CD8-positive, alpha-beta memory T cell (primary cell): Measurements from ENCODE around the gene CEND1. TPM values are rescaled to one million over a fixed set of nuclear protein-coding genes. Genes with fewer than 3 reads are reported as not detected.

Experiments
- CTCF ChIA-PET: fragments of 350-600 bp; sonication (Branson Sonifier 250); formaldehyde crosslinking; loops from one replicate; lab custom pipeline; 2021; ENCODE audit warnings: antibody characterized with exemption; lab: Charles Lee
- POLR2A ChIA-PET: fragments of 350-600 bp; sonication (Branson Sonifier 250); formaldehyde crosslinking; loops from one replicate; lab custom pipeline; 2021; ENCODE audit warnings: antibody characterized with exemption; lab: Charles Lee
- DNase-seq, 5 donors: peaks; one replicate each; pipeline versions ENCODE4 v3.0.0 to v3.0.0-alpha.2; 2020 to 2022; ENCODE audit warnings: mixed read lengths in 1 of 5
- H3K27ac ChIP-seq: one replicate; pipeline ENCODE4 v1.7.0; 2013; ENCODE audit warnings: low read depth, mild to moderate bottlenecking, low read length, moderate library complexity
- H3K27me3 ChIP-seq: 2 replicates; pipeline ENCODE4 v1.7.0; 2013; ENCODE audit warnings: low read length, mild to moderate bottlenecking; ENCODE audit not compliant: insufficient read depth, poor library complexity, severe bottlenecking
- H3K36me3 ChIP-seq: 2 replicates; pipeline ENCODE4 v1.7.0; 2013; ENCODE audit warnings: mild to moderate bottlenecking, low read length, moderate library complexity; ENCODE audit not compliant: insufficient read depth
- H3K4me1 ChIP-seq: 2 replicates; pipeline ENCODE4 v1.7.0; 2013; ENCODE audit warnings: mild to moderate bottlenecking, low read length, moderate library complexity; ENCODE audit not compliant: insufficient read depth
- H3K4me3 ChIP-seq: 2 replicates; pipeline ENCODE4 v1.7.0; 2013; ENCODE audit warnings: mild to moderate bottlenecking, low read length
- H3K9me3 ChIP-seq: 2 replicates; pipeline ENCODE4 v1.7.0; 2013; ENCODE audit warnings: mild to moderate bottlenecking, low read length
- H3K27ac Mint-ChIP-seq, 8 donors: one replicate each; pipeline ENCODE4 v1.8.0; 2020 to 2021; ENCODE audit warnings: mixed read lengths in 8 of 8, mild to moderate bottlenecking in 6 of 8, inconsistent platforms in 3 of 8, moderate library complexity in 3 of 8
- H3K27me3 Mint-ChIP-seq, 2 donors: one replicate each; pipeline ENCODE4 v1.8.0; 2020 to 2021; ENCODE audit warnings: mixed read lengths in 2 of 2, mild to moderate bottlenecking in 1 of 2, moderate library complexity in 1 of 2
- H3K36me3 Mint-ChIP-seq, 3 donors: one replicate each; pipeline ENCODE4 v1.8.0; 2020 to 2021; ENCODE audit warnings: mixed read lengths in 3 of 3, inconsistent platforms in 1 of 3, mild to moderate bottlenecking in 1 of 3
- H3K4me1 Mint-ChIP-seq, 3 donors: one replicate each; pipeline ENCODE4 v1.8.0; 2020 to 2021; ENCODE audit warnings: mixed read lengths in 3 of 3, inconsistent platforms in 1 of 3, mild to moderate bottlenecking in 1 of 3
- H3K4me3 Mint-ChIP-seq, 7 donors: one replicate each; pipeline ENCODE4 v1.8.0; 2020 to 2021; ENCODE audit warnings: mixed read lengths in 7 of 7, mild to moderate bottlenecking in 6 of 7, moderate library complexity in 4 of 7, inconsistent platforms in 2 of 7
- H3K9me3 Mint-ChIP-seq, 5 donors: one replicate each; pipeline ENCODE4 v1.8.0; 2020 to 2022; ENCODE audit warnings: mixed read lengths in 5 of 5, mild to moderate bottlenecking in 3 of 5, moderate library complexity in 2 of 5, inconsistent platforms in 1 of 5
- polyA plus RNA-seq: library from polyadenylated mRNA; unstranded; fragments of 300-500 nt; fragmentation: Illumina TruSeq; gene quantifications from one replicate; pipeline ENCODE4 v1.2.3, GENCODE V29; 2021
- total RNA-seq, 2 experiments: library from RNA; stranded (reverse); gene quantifications; one replicate each; pipeline ENCODE4 v1.2.3, GENCODE V29; 2021

CEND1 gene
- total and polyA plus RNA-seq, 3 experiments from 2014 or later, result 0.13 to 2.6 (median 2.1) TPM

DNA sequence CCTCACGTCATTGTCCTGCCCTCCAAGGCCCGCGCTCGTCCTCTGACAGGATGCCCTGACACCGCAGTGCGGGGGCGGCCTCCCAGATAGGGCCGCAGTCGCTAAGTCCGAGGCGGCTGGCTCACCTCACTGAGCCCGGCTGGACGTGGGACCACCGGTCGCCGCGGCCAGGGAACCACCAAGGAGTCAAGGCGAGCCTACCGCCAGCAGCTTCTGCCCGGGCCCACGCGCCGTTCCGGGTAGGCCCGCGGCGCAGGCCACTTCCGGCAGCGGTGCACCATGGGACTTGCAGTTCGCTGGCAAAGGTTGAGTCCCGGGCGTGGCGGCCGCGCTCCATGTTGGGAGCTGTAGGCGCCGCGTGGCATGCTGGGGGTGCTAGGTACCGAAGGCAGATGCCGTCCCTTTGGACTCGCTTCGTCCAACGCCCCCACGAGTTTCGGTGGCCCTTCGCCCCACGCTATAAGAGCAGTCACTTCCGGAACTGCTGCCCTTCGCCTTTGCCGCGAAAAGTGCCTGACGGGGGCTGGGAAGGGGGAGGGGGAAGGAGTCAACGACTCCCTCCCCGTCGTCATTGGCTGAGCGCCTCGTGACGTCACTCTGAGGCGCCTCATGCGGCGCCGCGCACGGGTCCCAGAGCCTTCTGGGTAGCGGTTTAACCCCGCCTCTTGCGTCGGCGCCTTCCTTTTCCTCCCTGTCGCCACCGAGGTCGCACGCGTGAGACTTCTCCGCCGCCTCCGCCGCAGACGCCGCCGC, 19.6 kb upstream of the CEND1 start, which contains the start of gene RPLP2:
Gene RPLP2 (plus strand): TSS at position 681 of the 753 bp plus-strand sequence. CDS start 268 bp downstream, outside the sequence.
- POLR2A ChIA-PET, result interaction anchor here (0.6 to 2.0 kb wide), 10 partner anchors 10 to 602 kb away, joined by 3 to 38 read pairs (median 4); partner anchors contain the start of genes BET1L, CD151, HRAS and PNPLA2
- CTCF ChIA-PET, result interaction anchor here (1.4 to 1.6 kb wide), 2 partner anchors 10 to 13 kb away, joined by 4 to 5 read pairs; no protein-coding TSS in a partner anchor
- peaks cover 0 to 38% (median 2%) of the 10 kb centered on the region in 3 donors for H3K36me3 Mint-ChIP-seq

DNA sequence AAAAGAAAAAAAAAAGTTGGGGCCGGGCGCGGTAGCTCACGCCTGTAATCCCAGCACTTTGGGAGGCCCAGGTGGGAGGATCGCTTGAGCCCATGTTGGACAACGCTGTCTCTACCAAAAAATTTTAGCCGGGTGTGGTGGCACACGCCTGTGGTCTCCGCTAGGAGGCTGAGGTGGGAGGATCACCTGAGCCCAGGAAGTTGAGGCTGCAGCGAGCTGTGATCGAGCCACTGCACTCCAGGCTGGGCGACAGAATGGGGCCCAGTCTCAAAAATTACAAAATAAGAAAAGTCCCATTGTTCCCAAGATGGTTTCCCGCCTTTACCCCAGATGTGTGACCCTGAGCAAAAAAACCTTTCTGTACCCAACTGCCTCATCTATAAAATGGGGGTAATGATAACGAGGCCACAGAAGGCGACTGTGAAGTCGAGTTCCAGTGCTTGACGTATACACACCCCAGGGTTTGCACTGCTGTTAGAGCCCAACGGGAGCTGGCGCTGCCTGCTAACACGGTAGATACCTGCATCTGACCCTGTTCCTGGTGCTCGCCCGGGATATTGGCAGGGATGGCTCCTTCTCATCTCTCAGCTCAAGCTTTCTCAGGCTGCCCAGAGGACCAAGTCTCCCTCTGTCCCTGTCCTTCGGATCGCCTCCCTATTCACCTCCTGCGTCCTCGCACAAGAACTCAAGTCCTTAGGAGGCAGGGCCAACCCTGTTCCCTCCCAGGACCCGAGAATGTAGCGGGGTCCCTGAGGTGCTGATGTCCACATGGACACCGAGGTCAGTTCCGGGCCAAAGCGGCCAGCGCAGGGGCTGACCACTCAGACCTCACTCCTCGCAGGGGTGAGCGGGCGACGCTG, 18.8 kb upstream of the CEND1 start:
- H3K4me3 ChIP-seq, result peak overlapping the region; percentile 100
- H3K27ac Mint-ChIP-seq, result peak overlapping the region; percentile 92 to 100 (median 98)
- no peaks in the 10 kb centered on the region for H3K9me3 Mint-ChIP-seq
- peak in 3 of 5 donors; percentile 50 to 75 (median 51) for DNase-seq
- H3K36me3 ChIP-seq, result peaks cover 20% of the 10 kb centered on the region
- CTCF ChIA-PET, result interaction anchor here (1.4 to 1.6 kb wide), 2 partner anchors 11 to 14 kb away, joined by 4 to 5 read pairs; no protein-coding TSS in a partner anchor
- peaks cover 33 to 59% (median 34%) of the 10 kb centered on the region in 3 donors for H3K4me1 Mint-ChIP-seq
- no peaks in the 10 kb centered on the region for H3K27me3 Mint-ChIP-seq
- POLR2A ChIA-PET, result interaction anchor here (0.6 to 2.0 kb wide), 9 partner anchors 10 to 601 kb away, joined by 3 to 38 read pairs (median 3); partner anchors contain the start of genes BET1L, CD151, HRAS and PNPLA2
- H3K36me3 Mint-ChIP-seq, result peaks cover 0 to 35% (median 2%) of the 10 kb centered on the region in 3 donors
- no peaks in the 10 kb centered on the region for H3K9me3 ChIP-seq
- no peaks in the 10 kb centered on the region for H3K27me3 ChIP-seq
- H3K27ac ChIP-seq, result peak overlapping the region; percentile 92
- peaks cover 35% of the 10 kb centered on the region for H3K4me1 ChIP-seq
- H3K4me3 Mint-ChIP-seq, result peak overlapping the region; percentile 94 to 100 (median 95)

More for the DNA sequence above, 19.6 kb upstream of the CEND1 start, which contains the start of gene RPLP2:
- Histone ChIP-seq H3K9me3 (no peaks in the 10 kb centered on the region), H3K4me1 (peaks cover 27% of the 10 kb centered on the region), H3K27ac (peak within 1 kb of the TSS; percentile 92), H3K36me3 (peaks cover 20% of the 10 kb centered on the region), H3K4me3 (peak within 1 kb of the TSS; percentile 100), H3K27me3 (no peaks in the 10 kb centered on the region)
- Mint-ChIP-seq H3K4me3 (peak within 1 kb of the TSS; percentile 94 to 100 (median 95)), H3K27me3 (no peaks in the 10 kb centered on the region), H3K27ac (peak within 1 kb of the TSS; percentile 97 to 100 (median 98)), H3K4me1 (peaks cover 33 to 51% (median 34%) of the 10 kb centered on the region in 3 donors), H3K9me3 (no peaks in the 10 kb centered on the region)
- DNase-seq, result peak; percentile 95 to 98 (median 97)

DNA sequence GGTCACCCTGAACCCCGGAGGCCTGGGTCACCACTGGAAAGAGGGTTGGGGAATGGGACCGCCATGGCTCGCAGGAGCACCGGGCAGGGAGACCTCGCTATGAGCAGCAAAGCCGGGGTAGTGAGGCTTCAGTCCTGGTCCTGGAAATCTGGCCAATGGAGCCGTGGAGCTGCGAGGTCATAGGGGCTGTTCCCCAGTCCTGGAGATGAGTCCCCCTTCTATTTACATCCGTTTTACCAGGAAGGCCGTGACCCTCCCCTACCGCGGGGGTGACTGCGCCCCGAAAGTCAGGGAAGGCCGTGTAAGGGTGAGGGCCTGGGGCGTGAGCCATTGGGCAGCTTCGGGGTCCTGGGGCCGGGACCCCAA, 14.7 kb upstream of the CEND1 start:
- DNase-seq, result no peak
- POLR2A ChIA-PET, result interaction anchor here (0.6 to 1.6 kb wide), 4 partner anchors 15 to 156 kb away, joined by 4 to 5 read pairs (median 4); partner anchors contain the start of genes CD151 and PNPLA2
- H3K27ac ChIP-seq, result peak overlapping the region; percentile 43
- CTCF ChIA-PET, result interaction anchor here (1.7 kb wide), 1 partner anchor 15 kb away, joined by 5 read pairs; the partner anchor contains the start of gene PNPLA2
- Mint-ChIP-seq H3K27me3 (no peaks in the 10 kb centered on the region), H3K4me1 (peaks cover 14 to 29% (median 15%) of the 10 kb centered on the region in 3 donors), H3K9me3 (no peaks in the 10 kb centered on the region), H3K27ac (peak overlapping the region in 5 of 8 donors; percentile 54 to 88 (median 86)), H3K36me3 (peaks cover 0 to 2% (median 0%) of the 10 kb centered on the region in 3 donors), H3K4me3 (peak overlapping the region; percentile 70 to 91 (median 80))
- H3K4me3 ChIP-seq, result peak overlapping the region; percentile 56
- no peaks in the 10 kb centered on the region for H3K27me3 ChIP-seq
- no peaks in the 10 kb centered on the region for H3K36me3 ChIP-seq
- no peaks in the 10 kb centered on the region for H3K9me3 ChIP-seq
- H3K4me1 ChIP-seq, result peaks cover 19% of the 10 kb centered on the region

DNA sequence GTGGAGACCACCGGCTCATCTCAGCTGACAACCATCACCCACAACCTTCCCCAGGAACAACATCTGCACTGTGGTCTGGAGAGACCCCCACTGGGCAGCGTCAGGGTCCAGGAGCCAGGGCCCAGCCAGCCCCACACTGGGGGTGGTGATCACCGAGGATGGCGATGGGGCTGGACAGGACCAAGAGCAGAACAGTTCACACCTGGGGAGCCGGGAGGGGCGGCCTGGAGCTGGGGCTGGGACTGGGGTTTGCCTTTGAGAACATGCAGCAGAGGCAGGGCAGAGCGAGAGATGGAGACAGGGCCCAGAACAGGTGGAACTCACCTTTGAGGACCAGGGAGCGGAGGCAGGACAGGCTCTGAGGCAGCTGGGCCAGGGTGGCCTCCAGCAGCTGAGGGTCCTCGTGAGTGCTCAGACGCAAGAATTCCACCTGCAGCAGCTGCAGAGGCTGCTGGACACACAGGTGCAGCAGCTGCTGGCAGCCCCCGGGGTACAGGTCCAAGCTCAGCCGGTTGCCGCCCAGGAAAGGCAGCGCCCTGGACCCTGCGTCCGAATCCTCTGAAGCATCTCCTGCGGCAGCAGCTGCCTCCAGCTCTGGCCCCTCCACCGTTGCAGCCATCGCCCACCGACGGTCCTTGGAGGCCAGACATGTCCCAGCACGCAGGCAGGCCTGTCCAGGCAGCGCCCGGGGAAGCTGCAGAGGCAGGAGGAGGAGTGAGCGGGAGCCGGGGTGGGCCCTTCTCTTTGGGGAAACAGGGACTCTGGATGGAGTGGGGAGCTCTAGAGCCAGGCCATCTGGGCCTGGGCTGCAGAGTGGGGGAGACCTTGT, 14.1 kb upstream of the CEND1 start:
- ChIA-PET CTCF (no interaction called here), POLR2A (interaction anchor here (0.7 to 1.6 kb wide), 2 partner anchors 16 to 28 kb away, joined by 5 read pairs; partner anchors contain the start of genes CD151 and PNPLA2)
- H3K4me3 Mint-ChIP-seq, result peak overlapping the region; percentile 70 to 91 (median 80)
- H3K9me3 Mint-ChIP-seq, result no peaks in the 10 kb centered on the region
- H3K36me3 Mint-ChIP-seq, result no peaks in the 10 kb centered on the region
- peaks cover 13 to 26% (median 13%) of the 10 kb centered on the region in 3 donors for H3K4me1 Mint-ChIP-seq
- DNase-seq, result no peak
- peaks cover 19% of the 10 kb centered on the region for H3K4me1 ChIP-seq
- H3K9me3 ChIP-seq, result no peaks in the 10 kb centered on the region
- H3K4me3 ChIP-seq, result peak overlapping the region; percentile 56
- peak overlapping the region; percentile 43 for H3K27ac ChIP-seq
- H3K27me3 ChIP-seq, result no peaks in the 10 kb centered on the region
- H3K27ac Mint-ChIP-seq, result peak overlapping the region in 4 of 8 donors; percentile 68 to 92 (median 87)
- H3K36me3 ChIP-seq, result no peaks in the 10 kb centered on the region
- H3K27me3 Mint-ChIP-seq, result no peaks in the 10 kb centered on the region

DNA sequence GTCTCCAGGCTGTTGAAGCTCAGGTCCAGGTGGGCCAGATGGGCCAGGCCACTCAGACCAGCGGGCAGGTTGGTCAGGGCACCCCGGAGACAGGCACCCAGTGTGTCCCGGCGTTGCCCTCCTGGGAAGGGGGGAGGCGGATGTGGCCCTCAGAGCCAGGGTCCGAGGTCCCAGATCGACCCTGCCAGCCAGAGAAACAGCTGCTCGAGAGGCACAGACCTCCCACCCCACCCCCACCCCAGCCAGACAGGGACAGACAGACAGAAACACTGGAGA, 13.5 kb upstream of the CEND1 start:
- no peak for DNase-seq
- no peak overlapping the region for H3K27ac ChIP-seq
- CTCF ChIA-PET, result no interaction called here
- Mint-ChIP-seq H3K4me1 (peaks cover 7 to 20% (median 8%) of the 10 kb centered on the region in 3 donors), H3K27ac (no peak overlapping the region), H3K9me3 (no peaks in the 10 kb centered on the region), H3K36me3 (no peaks in the 10 kb centered on the region), H3K4me3 (peak overlapping the region in 1 of 7 donors; percentile 39), H3K27me3 (no peaks in the 10 kb centered on the region)
- H3K27me3 ChIP-seq, result no peaks in the 10 kb centered on the region
- H3K4me3 ChIP-seq, result no peak overlapping the region
- no peaks in the 10 kb centered on the region for H3K9me3 ChIP-seq
- POLR2A ChIA-PET, result interaction anchor here (1.6 kb wide), 1 partner anchor 16 kb away, joined by 5 read pairs; the partner anchor contains the start of gene PNPLA2
- no peaks in the 10 kb centered on the region for H3K36me3 ChIP-seq
- H3K4me1 ChIP-seq, result peaks cover 13% of the 10 kb centered on the region

DNA sequence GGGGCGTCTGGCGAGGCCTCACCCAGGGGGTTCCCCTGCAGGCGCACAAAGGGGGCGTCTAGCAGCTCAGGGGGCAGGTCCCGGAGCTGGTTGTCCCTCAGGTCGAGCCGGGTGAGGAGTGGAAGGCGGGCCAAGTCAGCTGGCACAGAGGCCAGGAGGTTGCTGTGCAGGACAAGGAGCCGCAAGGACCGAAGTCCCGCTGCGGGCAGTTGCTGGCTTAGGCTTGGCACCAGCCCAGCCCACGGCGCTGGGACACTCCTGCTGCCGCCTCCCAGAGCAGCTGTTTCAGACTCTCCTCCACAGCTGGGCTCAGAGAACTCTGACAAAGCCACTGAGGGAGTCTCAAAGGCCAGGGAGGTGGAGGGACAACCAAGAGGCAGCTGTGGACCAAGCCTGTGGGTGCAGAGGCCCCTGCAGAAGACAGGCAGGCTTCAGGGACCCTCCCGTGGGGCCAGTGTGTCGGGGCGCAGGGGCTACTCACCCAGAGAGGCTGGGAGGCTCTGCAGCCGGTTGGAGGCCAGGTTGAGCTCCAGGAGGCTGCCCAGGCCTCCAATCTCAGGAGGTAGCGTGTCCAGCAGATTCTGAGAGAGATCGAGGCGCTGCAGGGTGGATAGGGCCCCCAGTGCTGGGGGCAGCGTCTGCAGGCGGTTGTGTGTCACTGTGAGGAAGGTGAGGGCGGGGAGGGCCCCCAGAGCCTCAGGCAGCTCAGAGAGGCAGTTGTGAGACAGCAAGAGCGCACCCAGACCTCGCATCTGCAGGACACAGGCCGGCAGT, 13.0 kb upstream of the CEND1 start:
- Mint-ChIP-seq H3K9me3 (no peaks in the 10 kb centered on the region), H3K27ac (no peak overlapping the region), H3K4me1 (peaks cover 3 to 18% (median 6%) of the 10 kb centered on the region in 3 donors), H3K36me3 (no peaks in the 10 kb centered on the region), H3K4me3 (peak overlapping the region in 3 of 7 donors; percentile 2 to 23 (median 19)), H3K27me3 (no peaks in the 10 kb centered on the region)
- DNase-seq, result no peak
- Histone ChIP-seq H3K27me3 (no peaks in the 10 kb centered on the region), H3K4me3 (no peak overlapping the region), H3K4me1 (peaks cover 11% of the 10 kb centered on the region), H3K9me3 (no peaks in the 10 kb centered on the region), H3K27ac (no peak overlapping the region), H3K36me3 (no peaks in the 10 kb centered on the region)
- CTCF ChIA-PET, result no interaction called here
- POLR2A ChIA-PET, result interaction anchor here (1.6 kb wide), 1 partner anchor 17 kb away, joined by 5 read pairs; the partner anchor contains the start of gene PNPLA2
